Measurements from ENCODE around the gene ICAM4.

DNA sequence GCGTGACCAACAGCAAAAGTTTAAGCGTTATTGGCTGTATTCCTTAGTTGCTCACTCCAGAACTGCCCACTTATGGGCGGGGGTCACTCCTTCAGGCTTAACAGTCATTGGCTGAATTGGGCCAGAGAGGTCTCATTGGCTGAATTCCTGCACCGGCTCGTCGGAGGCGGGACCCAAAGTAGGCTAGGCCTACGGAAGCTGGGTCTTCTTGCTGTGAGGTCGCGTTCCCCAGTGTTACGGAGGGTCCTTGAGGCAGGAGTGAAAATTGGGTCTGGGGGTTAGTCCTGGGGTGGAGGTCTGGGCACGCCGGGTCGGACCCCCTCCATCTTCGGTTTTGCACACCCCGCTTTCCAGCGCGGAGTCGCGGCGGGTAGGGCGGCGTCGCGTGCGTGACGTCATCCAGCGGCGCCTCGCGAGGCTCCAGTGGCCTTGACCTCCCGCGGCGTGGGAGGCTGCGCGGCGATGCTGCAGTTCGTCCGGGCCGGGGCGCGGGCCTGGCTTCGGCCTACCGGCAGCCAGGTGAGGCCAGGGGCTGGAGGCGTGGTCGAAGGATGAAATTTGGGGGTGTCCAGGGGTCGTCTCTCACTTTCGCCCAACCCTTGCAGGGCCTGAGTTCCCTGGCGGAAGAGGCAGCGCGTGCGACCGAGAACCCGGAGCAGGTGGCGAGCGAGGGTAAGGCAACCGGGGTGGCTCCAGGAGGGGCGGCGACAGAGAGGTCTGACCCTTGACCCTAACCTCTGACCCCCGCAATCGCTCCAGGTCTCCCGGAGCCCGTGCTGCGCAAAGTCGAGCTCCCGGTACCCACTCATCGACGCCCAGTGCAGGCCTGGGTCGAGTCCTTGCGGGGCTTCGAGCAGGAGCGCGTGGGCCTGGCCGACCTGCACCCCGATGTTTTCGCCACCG is 34.7 kb upstream of the ICAM4 start, which contains the start of gene MRPL4:
- TF ChIP-seq JUN (IDR thresholded peaks at IDR 0.05; ENCODE audit: borderline replicate concordance, insufficient read depth, insufficient read length, low read depth) (no peak), GATA2 (IDR thresholded peaks at IDR 0.05; ENCODE audit: insufficient read depth, insufficient read length, low read depth, low read length) (no peak), EZH2 (IDR thresholded peaks at IDR 0.05; ENCODE audit: borderline replicate concordance, low read depth, low read length, severe bottlenecking) (no peak)
- TF ChIP-seq, protein P1, sequence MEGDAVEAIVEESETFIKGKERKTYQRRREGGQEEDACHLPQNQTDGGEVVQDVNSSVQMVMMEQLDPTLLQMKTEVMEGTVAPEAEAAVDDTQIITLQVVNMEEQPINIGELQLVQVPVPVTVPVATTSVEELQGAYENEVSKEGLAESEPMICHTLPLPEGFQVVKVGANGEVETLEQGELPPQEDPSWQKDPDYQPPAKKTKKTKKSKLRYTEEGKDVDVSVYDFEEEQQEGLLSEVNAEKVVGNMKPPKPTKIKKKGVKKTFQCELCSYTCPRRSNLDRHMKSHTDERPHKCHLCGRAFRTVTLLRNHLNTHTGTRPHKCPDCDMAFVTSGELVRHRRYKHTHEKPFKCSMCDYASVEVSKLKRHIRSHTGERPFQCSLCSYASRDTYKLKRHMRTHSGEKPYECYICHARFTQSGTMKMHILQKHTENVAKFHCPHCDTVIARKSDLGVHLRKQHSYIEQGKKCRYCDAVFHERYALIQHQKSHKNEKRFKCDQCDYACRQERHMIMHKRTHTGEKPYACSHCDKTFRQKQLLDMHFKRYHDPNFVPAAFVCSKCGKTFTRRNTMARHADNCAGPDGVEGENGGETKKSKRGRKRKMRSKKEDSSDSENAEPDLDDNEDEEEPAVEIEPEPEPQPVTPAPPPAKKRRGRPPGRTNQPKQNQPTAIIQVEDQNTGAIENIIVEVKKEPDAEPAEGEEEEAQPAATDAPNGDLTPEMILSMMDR (IDR thresholded peaks at IDR 0.05; ENCODE audit: extremely low read depth in 1 of 2, insufficient read depth in 1 of 2, low read depth in 1 of 2, low read length in 2 of 2), result no peak
- TF ChIP-seq, protein P2, sequence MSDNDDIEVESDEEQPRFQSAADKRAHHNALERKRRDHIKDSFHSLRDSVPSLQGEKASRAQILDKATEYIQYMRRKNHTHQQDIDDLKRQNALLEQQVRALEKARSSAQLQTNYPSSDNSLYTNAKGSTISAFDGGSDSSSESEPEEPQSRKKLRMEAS (IDR thresholded peaks at IDR 0.05; ENCODE audit: insufficient read depth, insufficient read length), result peak; percentile 24
